PC-3 (cell line): ENCODE data around the gene CNTN4.

Experiments
- EZH2 ChIP-seq: fragments of 300-600 bp; sonication (generic); IDR thresholded peaks from one replicate; pipeline ENCODE4 v1.6.1; 2017; ENCODE audit warnings: antibody characterized with exemption, mild to moderate bottlenecking, low read length; ENCODE audit not compliant: unreplicated experiment
- EZH2phosphoT487 ChIP-seq: fragments of 300-600 bp; sonication (generic); IDR thresholded peaks from 2 replicates; pipeline ENCODE4 v1.6.1; 2018; ENCODE audit warnings: mild to moderate bottlenecking, antibody characterized with exemption, low read length, borderline replicate concordance
- TF ChIP-seq, protein P1 (sequence below): fragments of 300-600 bp; sonication (generic); conservative IDR thresholded peaks from 2 replicates; pipeline ENCODE4 v1.5.1; 2017; ENCODE audit warnings: antibody characterized with exemption, low read depth, mild to moderate bottlenecking, low read length

DNA sequence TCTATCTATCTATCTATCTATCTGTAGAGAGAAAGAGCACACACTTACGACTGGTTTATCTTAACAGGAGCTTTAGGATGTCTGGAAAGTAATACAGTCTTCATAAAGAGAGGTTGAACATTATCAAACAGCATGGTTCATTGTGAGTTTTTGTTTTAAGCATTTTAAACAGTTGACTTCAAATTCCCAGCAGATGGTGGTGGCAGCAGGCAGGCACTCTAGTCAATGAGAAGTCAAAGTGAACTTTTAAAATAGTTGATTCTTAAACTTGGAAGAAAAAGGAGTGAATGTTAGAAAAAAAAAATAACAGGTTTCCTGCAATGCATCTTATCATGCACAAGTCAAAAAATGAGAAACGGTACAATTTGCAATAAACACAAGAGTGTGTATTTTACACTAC, 578.8 kb downstream of the CNTN4 start:
- TF ChIP-seq, protein P1, sequence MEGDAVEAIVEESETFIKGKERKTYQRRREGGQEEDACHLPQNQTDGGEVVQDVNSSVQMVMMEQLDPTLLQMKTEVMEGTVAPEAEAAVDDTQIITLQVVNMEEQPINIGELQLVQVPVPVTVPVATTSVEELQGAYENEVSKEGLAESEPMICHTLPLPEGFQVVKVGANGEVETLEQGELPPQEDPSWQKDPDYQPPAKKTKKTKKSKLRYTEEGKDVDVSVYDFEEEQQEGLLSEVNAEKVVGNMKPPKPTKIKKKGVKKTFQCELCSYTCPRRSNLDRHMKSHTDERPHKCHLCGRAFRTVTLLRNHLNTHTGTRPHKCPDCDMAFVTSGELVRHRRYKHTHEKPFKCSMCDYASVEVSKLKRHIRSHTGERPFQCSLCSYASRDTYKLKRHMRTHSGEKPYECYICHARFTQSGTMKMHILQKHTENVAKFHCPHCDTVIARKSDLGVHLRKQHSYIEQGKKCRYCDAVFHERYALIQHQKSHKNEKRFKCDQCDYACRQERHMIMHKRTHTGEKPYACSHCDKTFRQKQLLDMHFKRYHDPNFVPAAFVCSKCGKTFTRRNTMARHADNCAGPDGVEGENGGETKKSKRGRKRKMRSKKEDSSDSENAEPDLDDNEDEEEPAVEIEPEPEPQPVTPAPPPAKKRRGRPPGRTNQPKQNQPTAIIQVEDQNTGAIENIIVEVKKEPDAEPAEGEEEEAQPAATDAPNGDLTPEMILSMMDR, result no peak
- no peak for TF ChIP-seq EZH2
- TF ChIP-seq EZH2phosphoT487, result no peak
